IMR-90 (cell line): ENCODE data around the gene PAK4. TPM values are rescaled to one million over a fixed set of nuclear protein-coding genes. Genes with fewer than 3 reads are reported as not detected.

Source experiments
- ATAC-seq: fragments of 200-7000 bp; cut with Tn5 transposase; 2 replicates; pipeline ENCODE4 v1.9.1; 2020; ENCODE audit warnings: low read depth, mild to moderate bottlenecking, moderate library complexity
- BruUV-seq: library from RNA; stranded (reverse); fragments of 400-500 nt; replicated peaks from 2 replicates; lab custom pipeline; 2021; lab: Mats Ljungman, UMichigan
- CTCF ChIA-PET: fragments of 300-600 bp; formaldehyde crosslinking; extraction: SDS; loops from one replicate; lab custom pipeline; 2021; ENCODE audit warnings: antibody characterized with exemption; lab: Yijun Ruan, JAX
- POLR2A ChIA-PET: fragments of 300-600 bp; sonication (Branson Sonifier 250); formaldehyde crosslinking; loops from one replicate; lab custom pipeline; 2022; ENCODE audit warnings: antibody characterized with exemption; ENCODE audit not compliant: unreplicated experiment; lab: Charles Lee
- DNase-seq: peaks from one replicate; pipeline ENCODE4 v3.0.0; 2013
- H2AFZ ChIP-seq: replicated peaks from 2 replicates; pipeline ENCODE3; 2013; ENCODE audit warnings: low read length, mild to moderate bottlenecking; ENCODE audit not compliant: poor library complexity
- H2AK5ac ChIP-seq: 2 replicates; pipeline ENCODE4 v1.6.1; 2013; ENCODE audit warnings: low read depth, low read length, inconsistent platforms
- H2AK9ac ChIP-seq: replicated peaks from 2 replicates; pipeline ENCODE3; 2013; ENCODE audit warnings: mild to moderate bottlenecking, low read depth, low read length, moderate library complexity; ENCODE audit not compliant: poor library complexity
- H2BK120ac ChIP-seq: 2 replicates; pipeline ENCODE4 v1.6.1; 2013; ENCODE audit warnings: low read depth, low read length, inconsistent platforms
- H2BK15ac ChIP-seq: 3 replicates; pipeline ENCODE4 v1.6.1; 2013; ENCODE audit warnings: low read depth, low read length, inconsistent platforms
- H2BK20ac ChIP-seq: 2 replicates; pipeline ENCODE4 v1.6.1; 2013; ENCODE audit warnings: low read depth, mild to moderate bottlenecking, inconsistent platforms, low read length, moderate library complexity
- H2BK5ac ChIP-seq: 2 replicates; pipeline ENCODE4 v1.6.1; 2013; ENCODE audit warnings: mild to moderate bottlenecking, low read depth, low read length, inconsistent platforms; ENCODE audit not compliant: poor library complexity, severe bottlenecking
- H3K14ac ChIP-seq: replicated peaks from 2 replicates; pipeline ENCODE4 v1.6.1; 2013; ENCODE audit warnings: low read depth, low read length, inconsistent platforms
- H3K18ac ChIP-seq: 2 replicates; pipeline ENCODE4 v1.6.1; 2013; ENCODE audit warnings: low read depth, low read length, control low read depth
- H3K23ac ChIP-seq: 2 replicates; pipeline ENCODE4 v1.6.1; 2013; ENCODE audit warnings: low read depth, low read length, inconsistent platforms
- H3K27ac ChIP-seq: 2 replicates; pipeline ENCODE4 v1.5.1; 2013; ENCODE audit warnings: mild to moderate bottlenecking, control low read depth, low read length; ENCODE audit not compliant: insufficient read depth
- H3K27me3 ChIP-seq: 2 replicates; pipeline ENCODE4 v1.6.1; 2013; ENCODE audit warnings: low read length; ENCODE audit not compliant: control insufficient read depth, insufficient read depth
- H3K36me3 ChIP-seq: 2 replicates; pipeline ENCODE4 v1.6.1; 2013; ENCODE audit warnings: low read length, mixed read lengths; ENCODE audit not compliant: control insufficient read depth, insufficient read depth
- H3K4ac ChIP-seq: 2 replicates; pipeline ENCODE4 v1.6.1; 2013; ENCODE audit warnings: low read depth, low read length, inconsistent platforms
- H3K4me1 ChIP-seq: 2 replicates; pipeline ENCODE4 v1.6.1; 2013; ENCODE audit warnings: low read length, mixed read lengths; ENCODE audit not compliant: control insufficient read depth, insufficient read depth
- H3K4me2 ChIP-seq: 2 replicates; pipeline ENCODE4 v1.6.1; 2013; ENCODE audit warnings: low read depth, mild to moderate bottlenecking, control low read depth, low read length, moderate library complexity
- H3K4me3 ChIP-seq: 2 replicates; pipeline ENCODE4 v1.5.1; 2013; ENCODE audit warnings: low read depth, mild to moderate bottlenecking, control low read depth, low read length, moderate library complexity; ENCODE audit not compliant: insufficient read depth
- H3K56ac ChIP-seq: 2 replicates; pipeline ENCODE4 v1.6.1; 2013; ENCODE audit warnings: low read length, inconsistent platforms; ENCODE audit not compliant: insufficient read depth; ENCODE audit errors: extremely low read depth
- H3K79me1 ChIP-seq, 2 experiments: 2 replicates each; pipeline ENCODE4 v1.6.1; 2013; ENCODE audit warnings: low read length in 2 of 2, inconsistent platforms in 1 of 2, low read depth in 1 of 2
- H3K9ac ChIP-seq: 2 replicates; pipeline ENCODE4 v1.6.1; 2013; ENCODE audit warnings: low read depth, low read length, control low read depth
- H3K9me1 ChIP-seq: 2 replicates; pipeline ENCODE4 v1.6.1; 2013; ENCODE audit warnings: low read length, inconsistent platforms; ENCODE audit not compliant: insufficient read depth
- H3K9me3 ChIP-seq: 2 replicates; pipeline ENCODE4 v1.6.1; 2013; ENCODE audit warnings: low read length; ENCODE audit not compliant: control insufficient read depth, insufficient read depth
- H4K20me1 ChIP-seq: 2 replicates; pipeline ENCODE4 v1.6.1; 2013; ENCODE audit warnings: low read length, inconsistent platforms; ENCODE audit not compliant: insufficient read depth
- H4K5ac ChIP-seq: 2 replicates; pipeline ENCODE4 v1.6.1; 2013; ENCODE audit warnings: mild to moderate bottlenecking, low read depth, low read length, control low read depth
- H4K8ac ChIP-seq, 2 experiments: 2 replicates each; pipeline ENCODE4 v1.6.1; 2013; ENCODE audit warnings: low read depth in 2 of 2, low read length in 2 of 2, control low read depth in 1 of 2, inconsistent platforms in 1 of 2
- H4K91ac ChIP-seq: 2 replicates; pipeline ENCODE4 v1.6.1; 2013; ENCODE audit warnings: low read depth, low read length, inconsistent platforms; ENCODE audit not compliant: insufficient read depth
- BHLHE40 ChIP-seq: fragments of 150-350 bp; IDR thresholded peaks from 2 replicates; pipeline ENCODE4 v1.6.1; 2016; ENCODE audit warnings: mild to moderate bottlenecking, low read depth, low read length
- CEBPB ChIP-seq: IDR thresholded peaks from 2 replicates; pipeline ENCODE4 v1.6.1; 2012; ENCODE audit warnings: low read depth, low read length, improper control_type of control experiment
- CHD1 ChIP-seq: IDR thresholded peaks from 2 replicates; pipeline ENCODE4 v1.6.1; 2012; ENCODE audit warnings: low read depth, low read length, improper control_type of control experiment
- FOS ChIP-seq: fragments of 150-350 bp; IDR thresholded peaks from 2 replicates; pipeline ENCODE4 v1.6.1; 2016; ENCODE audit warnings: low read depth, low read length
- MAFK ChIP-seq: IDR thresholded peaks from 2 replicates; pipeline ENCODE4 v1.6.1; 2012; ENCODE audit warnings: low read depth, low read length, improper control_type of control experiment
- MAZ ChIP-seq: IDR thresholded peaks from 2 replicates; pipeline ENCODE4 v1.6.1; 2012; ENCODE audit warnings: low read depth, mild to moderate bottlenecking, low read length, improper control_type of control experiment, moderate library complexity, borderline replicate concordance
- MXI1 ChIP-seq: IDR thresholded peaks from 2 replicates; pipeline ENCODE4 v1.6.1; 2012; ENCODE audit warnings: low read depth, mild to moderate bottlenecking, low read length, moderate library complexity, borderline replicate concordance
- NFE2L2 ChIP-seq: fragments of 150-350 bp; IDR thresholded peaks from 2 replicates; pipeline ENCODE4 v1.6.1; 2016; ENCODE audit warnings: low read depth, mild to moderate bottlenecking, low read length
- POLR2A ChIP-seq: IDR thresholded peaks from 2 replicates; pipeline ENCODE4 v1.6.1; 2012; ENCODE audit warnings: mild to moderate bottlenecking, low read depth, low read length
- RAD21 ChIP-seq: IDR thresholded peaks from 2 replicates; pipeline ENCODE4 v1.6.1; 2012; ENCODE audit warnings: low read length, improper control_type of control experiment
- RCOR1 ChIP-seq: IDR thresholded peaks from 2 replicates; pipeline ENCODE4 v1.6.1; 2012; ENCODE audit warnings: mild to moderate bottlenecking, low read length, improper control_type of control experiment; ENCODE audit not compliant: insufficient replicate concordance
- RFX5 ChIP-seq: IDR thresholded peaks from 2 replicates; pipeline ENCODE4 v1.8.0; 2012; ENCODE audit warnings: low read depth, mild to moderate bottlenecking, low read length, moderate library complexity
- SMC3 ChIP-seq: fragments of 150-350 bp; IDR thresholded peaks from 2 replicates; pipeline ENCODE4 v1.6.1; 2016; ENCODE audit warnings: low read depth, mild to moderate bottlenecking, antibody characterized with exemption, low read length, moderate library complexity
- WGBS, 2 experiments: methylation state at CpG; one replicate each; pipeline versions ENCODE4 v1.1.5 to v1.1.7; 2013; ENCODE audit warnings: missing lambda C conversion rate in 2 of 2; ENCODE audit not compliant: insufficient read length in 1 of 2; ENCODE audit errors: extremely low coverage in 2 of 2; 5-methylcytosine and 5-hydroxymethylcytosine counted together
- dilution Hi-C: fragments of 300-500 bp; cut with HindIII; formaldehyde crosslinking; loops from one replicate; pipeline ENCODE4 v1.14.3; 2018; ENCODE audit warnings: low sequenced_read_pairs; ENCODE audit not compliant: unreplicated experiment
- in situ Hi-C: fragments of 300-500 bp; cut with MboI; formaldehyde crosslinking; loops from 3 replicates; pipeline ENCODE4 v1.14.3; 2019; ENCODE audit warnings: low sequenced_read_pairs, inconsistent platforms, mixed read lengths
- intact Hi-C: fragments of 100-400 bp; cut with micrococcal nuclease; formaldehyde crosslinking; loops from 2 replicates; pipeline ENCODE4 v1.10.0; 2022
- polyA plus RNA-seq, 3 experiments: library from polyadenylated mRNA; depleted of rRNA; stranded (reverse); fragments of >200 nt; gene quantifications; 2 replicates each; pipeline ENCODE4 v1.2.3, GENCODE V29; 2012; ENCODE audit warnings: low replicate concordance in 1 of 3
- total RNA-seq: library from RNA; depleted of rRNA; stranded (reverse); fragments of >200 nt; gene quantifications from 2 replicates; pipeline ENCODE4 v1.2.3, GENCODE V29; 2012
- TF ChIP-seq, protein P1 (sequence below): conservative IDR thresholded peaks from 2 replicates; pipeline ENCODE4 v1.5.1; 2012; ENCODE audit warnings: mild to moderate bottlenecking, low read depth, low read length, improper control_type of control experiment
- TF ChIP-seq, protein P2 (sequence below): fragments of 150-350 bp; IDR thresholded peaks from 2 replicates; pipeline ENCODE4 v1.6.1; 2017; ENCODE audit warnings: mild to moderate bottlenecking, antibody characterized with exemption, low read length, low read depth
- TF ChIP-seq, protein P3 (sequence below): fragments of 150-350 bp; IDR thresholded peaks from 2 replicates; pipeline ENCODE4 v1.6.1; 2016; ENCODE audit warnings: low read depth, mild to moderate bottlenecking, low read length, moderate library complexity, borderline replicate concordance

Gene PAK4
- total and polyA plus RNA-seq, 2 of the 4 experiments (the other 2 are of a cell fraction) = 2.0 to 27.2 TPM

DNA sequence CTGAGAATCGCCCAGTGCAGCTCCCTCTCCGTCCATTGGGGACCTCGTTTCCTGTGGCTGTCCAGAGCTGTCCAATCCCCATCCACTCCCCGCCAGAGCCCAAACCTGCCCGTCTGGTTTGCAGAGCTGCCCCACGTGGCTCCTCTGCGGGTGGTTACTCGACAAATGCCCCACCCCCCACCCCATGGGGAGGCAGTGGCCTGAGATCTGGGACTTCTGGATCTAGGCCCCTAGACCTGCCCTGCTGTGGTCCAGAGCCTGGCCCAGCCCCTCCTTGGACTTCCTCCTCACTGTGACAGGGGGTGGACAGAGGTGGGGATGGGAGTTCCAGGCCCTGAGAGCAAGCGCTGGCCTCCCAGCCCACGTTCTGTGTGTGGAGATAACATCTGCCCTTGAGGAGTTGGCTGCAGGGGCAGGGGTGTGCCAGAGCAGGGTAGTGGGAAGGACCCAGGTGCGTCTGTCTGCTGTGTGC lies 29.1 kb downstream of the PAK4 start:
- Histone ChIP-seq H3K9me3 (no peaks in the 10 kb centered on the region), H3K36me3 (no peaks in the 10 kb centered on the region), H3K23ac (no peak overlapping the region), H4K91ac (no peak overlapping the region), H2BK120ac (no peak overlapping the region), H3K56ac (no peak overlapping the region), H3K27ac (no peak overlapping the region), H3K79me1 (peaks cover 43 to 78% of the 10 kb centered on the region in 2 experiments), H3K4me2 (no peak overlapping the region), H2BK20ac (no peak overlapping the region), H3K4me3 (no peak overlapping the region), H2AK5ac (no peak overlapping the region), H2BK5ac (no peak overlapping the region), H3K4ac (no peak overlapping the region), H3K9ac (no peak overlapping the region), H3K27me3 (no peaks in the 10 kb centered on the region), H2AK9ac (no peak overlapping the region), H3K14ac (no peak overlapping the region), H3K9me1 (peaks cover 29% of the 10 kb centered on the region), H3K18ac (no peak overlapping the region), H4K20me1 (peaks cover 46% of the 10 kb centered on the region), H3K4me1 (peaks cover 22% of the 10 kb centered on the region), H2BK15ac (no peak overlapping the region), H4K5ac (no peak overlapping the region), H2AFZ (no peak overlapping the region), H4K8ac (no peak overlapping the region)
- no TSS peak for BruUV-seq
- DNase-seq (no peak), ATAC-seq (no peak)
- dilution Hi-C loops (no loop called here), intact Hi-C loops (no loop called here), in situ Hi-C loops (no loop called here)
- TF ChIP-seq, protein P1, sequence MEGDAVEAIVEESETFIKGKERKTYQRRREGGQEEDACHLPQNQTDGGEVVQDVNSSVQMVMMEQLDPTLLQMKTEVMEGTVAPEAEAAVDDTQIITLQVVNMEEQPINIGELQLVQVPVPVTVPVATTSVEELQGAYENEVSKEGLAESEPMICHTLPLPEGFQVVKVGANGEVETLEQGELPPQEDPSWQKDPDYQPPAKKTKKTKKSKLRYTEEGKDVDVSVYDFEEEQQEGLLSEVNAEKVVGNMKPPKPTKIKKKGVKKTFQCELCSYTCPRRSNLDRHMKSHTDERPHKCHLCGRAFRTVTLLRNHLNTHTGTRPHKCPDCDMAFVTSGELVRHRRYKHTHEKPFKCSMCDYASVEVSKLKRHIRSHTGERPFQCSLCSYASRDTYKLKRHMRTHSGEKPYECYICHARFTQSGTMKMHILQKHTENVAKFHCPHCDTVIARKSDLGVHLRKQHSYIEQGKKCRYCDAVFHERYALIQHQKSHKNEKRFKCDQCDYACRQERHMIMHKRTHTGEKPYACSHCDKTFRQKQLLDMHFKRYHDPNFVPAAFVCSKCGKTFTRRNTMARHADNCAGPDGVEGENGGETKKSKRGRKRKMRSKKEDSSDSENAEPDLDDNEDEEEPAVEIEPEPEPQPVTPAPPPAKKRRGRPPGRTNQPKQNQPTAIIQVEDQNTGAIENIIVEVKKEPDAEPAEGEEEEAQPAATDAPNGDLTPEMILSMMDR = no peak
- TF ChIP-seq CHD1 (no peak), FOS (no peak), CEBPB (no peak), MAZ (no peak), MXI1 (no peak), RFX5 (no peak), RCOR1 (no peak), POLR2A (no peak), SMC3 (no peak), NFE2L2 (no peak), BHLHE40 (no peak), RAD21 (no peak), MAFK (no peak)
- TF ChIP-seq, protein P2, sequence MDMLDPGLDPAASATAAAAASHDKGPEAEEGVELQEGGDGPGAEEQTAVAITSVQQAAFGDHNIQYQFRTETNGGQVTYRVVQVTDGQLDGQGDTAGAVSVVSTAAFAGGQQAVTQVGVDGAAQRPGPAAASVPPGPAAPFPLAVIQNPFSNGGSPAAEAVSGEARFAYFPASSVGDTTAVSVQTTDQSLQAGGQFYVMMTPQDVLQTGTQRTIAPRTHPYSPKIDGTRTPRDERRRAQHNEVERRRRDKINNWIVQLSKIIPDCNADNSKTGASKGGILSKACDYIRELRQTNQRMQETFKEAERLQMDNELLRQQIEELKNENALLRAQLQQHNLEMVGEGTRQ = no peak
- TF ChIP-seq, protein P3, sequence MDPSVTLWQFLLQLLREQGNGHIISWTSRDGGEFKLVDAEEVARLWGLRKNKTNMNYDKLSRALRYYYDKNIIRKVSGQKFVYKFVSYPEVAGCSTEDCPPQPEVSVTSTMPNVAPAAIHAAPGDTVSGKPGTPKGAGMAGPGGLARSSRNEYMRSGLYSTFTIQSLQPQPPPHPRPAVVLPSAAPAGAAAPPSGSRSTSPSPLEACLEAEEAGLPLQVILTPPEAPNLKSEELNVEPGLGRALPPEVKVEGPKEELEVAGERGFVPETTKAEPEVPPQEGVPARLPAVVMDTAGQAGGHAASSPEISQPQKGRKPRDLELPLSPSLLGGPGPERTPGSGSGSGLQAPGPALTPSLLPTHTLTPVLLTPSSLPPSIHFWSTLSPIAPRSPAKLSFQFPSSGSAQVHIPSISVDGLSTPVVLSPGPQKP = no peak
- ChIA-PET POLR2A (no interaction called here), CTCF (interaction anchor here (1.1 kb wide), 1 partner anchor 33 kb away, joined by 3 read pairs; no protein-coding TSS in a partner anchor)
- 82% methylated on average over 3 of the region's 11 CpGs; no CpG with 5 or more reads in 1 of the 2 experiments for WGBS, 2 experiments
